Activated naive CD4-positive, alpha-beta T cell (primary cell): ENCODE results near the gene HADHA.

ENCODE experiments used
- DNase-seq, 4 experiments: peaks; one replicate each; lab custom pipeline; 2025; lab: John Stamatoyannopoulos, UW

HADHA gene

DNA sequence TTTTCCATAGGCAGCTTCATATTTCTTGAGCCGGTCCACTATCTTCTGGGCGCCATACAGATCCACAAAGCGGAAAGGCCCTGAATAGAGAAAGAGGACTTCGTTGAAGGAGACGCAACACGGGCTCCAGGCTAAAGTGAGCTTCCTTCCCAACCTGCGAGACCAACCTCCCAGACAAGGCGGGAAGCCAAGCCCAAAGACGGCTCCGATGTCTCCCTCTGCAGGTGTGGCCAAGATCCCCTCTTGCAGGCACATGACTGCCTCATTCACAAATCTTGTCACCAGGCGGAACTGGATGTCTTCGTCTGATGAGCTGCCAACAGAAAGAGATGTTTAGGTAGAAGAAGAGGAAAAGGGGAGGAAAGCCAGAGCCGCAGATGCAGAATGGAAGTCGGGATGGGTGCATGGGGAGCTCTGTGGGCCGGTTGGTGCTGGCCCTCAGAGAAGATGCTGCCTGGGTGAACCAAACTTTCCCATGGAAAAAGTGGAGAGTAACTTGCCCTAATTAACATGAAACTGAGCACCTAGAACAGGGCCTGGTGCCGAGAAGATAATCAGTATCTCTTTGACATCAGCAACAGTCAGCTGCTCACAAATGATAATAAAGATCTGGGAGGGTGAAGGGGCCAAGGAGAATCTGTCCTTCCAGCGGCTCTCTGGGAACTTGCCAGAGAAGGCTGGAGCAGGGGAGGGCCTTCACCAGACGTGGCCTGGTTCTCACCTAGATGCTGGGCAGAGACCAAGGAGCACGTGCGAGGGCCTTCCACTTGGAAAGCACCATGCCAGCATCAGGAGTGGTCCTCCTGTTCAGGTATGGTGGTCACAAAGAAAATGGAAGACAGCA is 52.9 kb downstream of the HADHA start:
- DNase-seq, result no peak

DNA sequence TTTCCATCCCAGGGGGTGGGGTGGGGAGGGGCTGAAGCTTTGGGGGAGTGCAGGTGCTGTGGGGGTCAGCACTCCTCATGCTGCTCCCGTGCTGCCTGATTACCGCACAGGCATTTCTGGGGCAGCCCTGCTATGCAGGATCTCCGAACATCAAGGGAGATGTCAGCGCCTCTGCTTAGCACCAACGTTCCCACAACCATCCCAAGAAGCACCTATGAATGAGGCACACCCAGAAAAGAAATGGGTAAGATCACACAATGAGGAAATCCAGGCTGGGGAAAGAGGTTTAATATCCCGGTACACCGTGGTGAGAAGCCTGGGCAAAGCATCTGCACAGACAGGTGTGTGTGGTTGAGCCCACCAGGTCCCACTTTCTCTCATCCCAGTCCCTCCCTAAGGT is 54.1 kb downstream of the HADHA start:
- no peak for DNase-seq

DNA sequence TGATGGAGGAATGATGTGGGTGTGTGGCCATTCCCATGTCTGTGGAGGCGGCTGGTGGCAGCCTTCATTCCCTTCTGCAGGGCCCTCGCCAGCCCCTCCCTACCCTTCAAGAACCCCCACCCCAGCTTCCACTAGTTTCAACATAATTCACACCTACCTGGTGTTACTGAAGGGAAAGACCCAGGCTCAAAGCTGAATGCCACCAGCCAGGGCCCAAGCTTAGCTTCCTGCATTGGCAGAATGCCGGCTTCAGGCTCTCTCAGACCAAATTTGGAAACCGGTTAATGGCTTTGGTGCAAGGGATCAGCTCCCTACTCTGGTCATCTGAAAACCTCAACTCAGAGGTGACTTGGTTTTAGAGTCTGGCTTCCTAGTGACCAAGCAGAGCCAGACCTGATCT is 54.7 kb downstream of the HADHA start:
- no peak for DNase-seq

DNA sequence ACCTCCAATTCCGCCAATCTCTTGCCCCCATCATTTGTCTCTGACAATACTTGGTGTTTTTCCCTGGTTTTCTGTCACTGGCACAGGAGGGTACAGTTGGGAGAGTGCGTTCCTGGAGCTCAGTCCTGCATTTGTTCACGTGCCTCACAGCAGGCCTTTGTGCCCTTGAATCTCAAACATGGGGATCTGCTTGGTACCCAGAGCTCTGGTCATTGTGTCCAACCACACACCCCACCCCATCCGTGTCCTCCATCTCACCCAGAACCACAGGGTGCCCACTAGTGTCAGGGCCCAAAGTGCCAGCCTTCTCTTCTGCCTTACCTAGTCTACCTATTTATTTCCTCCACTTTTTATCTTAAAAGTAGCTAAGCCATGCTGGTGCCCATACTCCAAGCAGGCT is 55.3 kb downstream of the HADHA start:
- no peak for DNase-seq

DNA sequence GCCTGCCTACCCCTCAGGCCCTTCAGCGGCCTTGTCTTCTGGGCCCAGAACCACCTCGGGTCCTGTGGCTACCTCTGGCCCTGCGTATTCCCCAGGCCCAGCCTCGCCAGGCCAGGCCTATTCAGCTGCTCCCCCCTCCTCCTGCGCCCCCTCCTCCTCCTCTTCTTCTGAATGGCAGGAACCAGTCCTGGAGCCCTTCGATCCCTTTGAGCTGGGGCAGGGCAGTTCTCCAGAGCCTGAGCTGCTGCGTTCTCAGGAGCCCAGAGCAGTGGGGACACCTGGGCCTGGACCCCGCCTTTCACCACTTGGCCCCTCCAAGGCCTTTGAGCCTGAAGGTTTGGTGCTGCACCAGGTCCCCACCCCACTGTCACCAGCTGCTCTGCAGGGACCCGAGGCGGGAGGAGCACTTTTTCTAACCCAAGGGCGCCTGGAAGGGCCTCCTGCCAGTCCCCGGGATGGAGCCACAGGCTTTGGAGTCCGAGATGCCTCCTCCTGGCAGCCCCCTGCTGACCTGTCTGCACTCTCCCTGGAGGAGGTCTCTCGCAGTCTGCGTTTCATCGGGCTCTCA is 56.8 kb downstream of the HADHA start:
- no peak for DNase-seq

DNA sequence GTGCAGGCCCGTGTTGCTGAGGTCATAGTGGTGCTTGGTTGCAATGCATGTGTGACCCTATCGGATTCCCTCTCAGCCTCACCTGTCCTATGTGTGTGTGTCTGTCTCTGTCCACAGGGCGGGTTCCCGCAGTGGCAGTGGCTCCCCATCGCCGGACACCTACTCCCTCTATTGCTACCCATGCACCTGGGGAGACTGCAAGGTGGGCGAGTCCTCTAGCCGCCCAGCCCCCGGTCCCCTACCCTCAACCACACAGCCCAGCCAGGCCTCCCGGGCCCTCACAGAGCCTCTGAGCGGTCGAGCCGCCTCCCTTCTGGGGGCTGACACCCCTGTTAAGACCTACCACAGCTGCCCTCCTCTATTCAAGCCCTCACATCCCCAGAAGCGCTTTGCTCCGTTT is 57.3 kb downstream of the HADHA start:
- no peak for DNase-seq

DNA sequence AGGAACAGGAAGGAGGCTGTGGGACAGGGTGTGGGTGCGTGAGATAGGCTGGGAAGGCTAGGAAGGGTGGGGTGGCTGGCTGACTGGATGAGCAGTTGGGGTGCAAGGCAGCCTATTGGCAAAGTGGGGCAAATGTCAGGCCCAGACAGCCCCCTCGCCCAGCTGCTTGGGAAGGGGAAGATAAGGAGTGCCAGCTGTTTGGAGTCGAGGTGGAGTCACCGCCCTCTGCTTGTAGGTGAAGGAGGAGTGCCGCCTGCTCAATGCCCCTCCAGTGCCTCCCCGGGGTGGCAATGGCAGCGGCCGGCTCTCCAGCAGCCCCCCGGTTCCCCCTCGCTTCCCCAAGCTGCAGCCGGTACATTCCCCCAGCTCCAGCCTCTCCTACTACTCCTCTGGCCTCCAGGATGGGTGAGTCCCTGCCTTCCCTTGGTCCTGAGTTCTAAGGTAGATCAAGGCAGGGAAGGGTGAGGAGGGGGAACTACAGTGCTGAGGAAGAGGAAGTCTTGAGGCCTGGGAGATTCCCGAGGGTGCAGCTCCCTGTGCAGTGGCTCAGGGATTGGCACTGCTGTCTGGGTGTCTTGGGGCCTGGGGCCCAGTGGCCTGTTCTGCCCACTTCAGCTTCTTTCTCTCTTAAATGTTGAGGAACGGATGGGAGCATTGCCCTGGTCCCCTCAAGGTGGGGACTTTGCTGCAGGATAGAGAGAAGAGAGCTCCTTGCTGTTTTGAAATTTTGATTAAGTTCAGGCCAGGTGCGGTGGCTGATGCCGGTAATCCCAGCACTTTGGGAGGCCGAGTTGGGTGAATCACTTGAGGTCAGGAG is 58.3 kb downstream of the HADHA start:
- DNase-seq, result no peak

DNA sequence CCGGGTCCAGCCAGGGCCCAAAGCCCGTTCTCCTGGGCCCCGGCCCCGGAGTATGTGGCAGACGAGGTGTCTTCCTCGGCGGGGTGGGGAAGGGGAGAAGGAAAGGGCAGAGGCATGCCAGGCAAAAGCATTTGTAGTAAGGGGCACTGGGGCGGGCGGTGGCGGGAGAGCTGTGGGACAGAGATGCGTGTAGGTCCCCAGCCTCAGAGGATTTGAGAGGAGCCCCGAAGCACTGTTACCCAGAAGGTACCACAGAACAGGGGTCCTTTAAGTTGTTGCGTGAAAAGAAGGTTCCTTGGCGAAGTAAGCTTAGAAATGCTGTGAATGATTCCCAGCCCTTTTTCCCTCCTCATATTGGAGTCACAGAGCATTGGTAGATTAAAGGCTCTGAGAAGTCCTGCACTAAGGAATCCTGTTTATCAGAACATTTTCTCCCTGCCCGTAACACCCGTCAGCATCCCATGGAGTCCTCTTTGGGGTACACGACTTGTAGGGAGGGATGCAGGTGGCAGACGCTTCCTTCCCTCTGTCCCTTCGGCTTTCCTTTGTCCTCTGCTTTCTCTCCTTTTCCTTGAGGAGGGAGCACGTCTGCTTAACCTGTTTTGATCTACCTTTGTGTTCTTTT is 59.0 kb downstream of the HADHA start:
- no peak for DNase-seq

DNA sequence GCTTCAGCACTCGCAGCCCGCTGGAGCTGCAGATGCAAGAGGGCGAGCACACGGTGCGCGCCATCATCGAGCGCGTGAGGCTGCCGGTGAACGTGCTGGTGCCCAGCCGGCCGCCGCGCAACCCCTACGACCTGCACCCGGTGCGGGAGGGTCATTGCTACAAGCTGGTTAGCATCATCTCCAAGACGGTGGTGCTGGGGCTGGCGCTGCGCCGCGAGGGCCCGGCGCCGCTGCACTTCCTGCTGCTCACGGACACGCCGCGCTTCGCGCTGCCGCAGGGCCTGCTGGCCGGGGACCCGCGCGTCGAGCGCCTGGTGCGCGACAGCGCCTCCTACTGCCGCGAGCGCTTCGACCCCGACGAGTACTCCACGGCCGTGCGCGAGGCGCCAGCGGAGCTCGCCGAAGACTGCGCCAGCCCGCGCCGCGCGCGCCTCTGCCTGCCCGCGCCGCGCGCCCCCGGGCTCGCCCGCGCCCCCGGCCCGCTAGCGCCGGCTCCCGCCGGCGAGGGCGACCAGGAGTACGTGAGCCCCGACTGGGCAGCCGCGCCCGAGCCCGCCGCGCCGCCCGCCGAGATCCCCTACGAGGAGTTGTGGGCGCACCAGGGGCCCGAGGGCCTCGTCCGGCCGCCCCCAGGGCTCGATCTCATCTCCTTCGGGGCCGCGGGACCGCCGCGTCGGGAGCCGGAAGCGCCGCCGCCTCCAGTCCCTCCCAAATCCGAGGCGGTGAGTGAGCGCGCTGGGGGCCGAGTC is 59.7 kb downstream of the HADHA start:
- peak; percentile 51 to 88 (median 71) for DNase-seq

DNA sequence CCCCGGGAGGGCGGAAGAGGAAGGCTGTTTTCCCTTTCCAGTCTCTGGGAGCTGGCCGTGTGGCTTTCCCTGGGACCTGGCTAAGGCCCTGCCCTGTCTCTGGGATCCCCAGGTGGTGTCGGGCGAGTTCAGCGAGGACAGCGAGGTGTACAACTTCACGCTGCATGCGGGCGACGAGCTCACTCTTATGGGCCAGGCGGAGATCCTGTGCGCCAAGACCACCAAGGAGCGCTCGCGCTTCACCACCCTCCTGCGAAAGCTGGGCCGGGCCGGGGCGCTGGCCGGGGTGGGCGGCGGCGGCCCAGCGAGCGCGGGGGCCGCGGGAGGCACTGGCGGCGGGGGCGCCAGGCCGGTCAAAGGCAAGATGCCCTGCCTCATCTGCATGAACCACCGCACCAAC is 60.3 kb downstream of the HADHA start:
- DNase-seq, result no peak

DNA sequence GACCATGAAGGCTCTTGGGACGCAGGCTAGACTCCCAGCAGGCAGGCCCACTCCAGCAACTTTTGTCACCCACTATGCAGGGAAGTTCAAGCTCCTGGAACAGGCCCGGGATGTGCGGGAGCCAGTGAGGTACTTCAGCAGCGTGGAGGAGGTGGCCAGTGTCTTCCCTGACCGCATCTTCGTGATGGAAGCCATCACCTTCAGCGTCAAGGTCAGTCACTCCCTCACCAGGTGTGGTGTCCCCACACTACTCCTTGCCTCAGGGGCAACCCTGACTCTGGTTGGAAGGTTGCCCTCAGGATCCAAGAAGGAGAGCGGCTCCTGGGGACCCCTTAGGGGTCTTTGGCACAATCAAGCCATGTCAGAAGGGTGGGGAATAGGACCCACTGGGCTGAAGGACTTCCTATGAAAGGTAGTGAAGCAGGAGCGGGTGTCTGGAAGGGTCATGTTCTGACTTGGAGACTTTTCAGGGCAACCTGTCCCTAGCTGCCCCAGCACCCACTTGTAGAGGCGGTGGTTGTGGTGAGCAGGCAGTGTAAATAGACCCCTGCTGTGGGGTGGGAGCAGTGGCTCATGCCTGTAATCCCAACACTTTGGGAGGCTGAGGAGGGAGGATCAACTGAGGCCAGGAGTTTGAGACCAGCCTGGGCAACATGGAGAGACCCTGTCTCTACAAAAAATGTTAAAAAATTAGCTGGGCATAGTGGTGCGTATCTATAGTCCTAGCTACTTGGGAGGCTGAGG is 61.4 kb downstream of the HADHA start:
- DNase-seq, result no peak

DNA sequence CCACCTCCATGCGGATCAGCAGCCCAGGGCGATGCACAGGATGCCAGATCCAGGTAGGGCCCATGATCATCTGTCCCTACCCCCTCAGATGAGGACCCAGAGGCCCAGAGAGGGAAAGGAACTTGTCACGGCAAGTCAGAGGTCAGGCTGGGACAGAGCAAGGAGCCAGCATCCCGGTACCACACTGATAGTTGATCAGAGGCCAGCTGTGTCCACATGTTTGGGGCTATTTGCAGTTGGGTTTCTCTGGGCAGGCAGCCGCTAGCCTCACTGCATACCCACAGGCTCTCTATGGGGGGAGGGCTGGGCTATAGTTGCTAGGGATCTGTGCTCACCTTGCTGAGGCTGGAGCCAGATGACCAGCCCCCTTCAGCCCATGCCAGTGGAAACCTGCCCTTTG is 62.0 kb downstream of the HADHA start:
- DNase-seq, result no peak

DNA sequence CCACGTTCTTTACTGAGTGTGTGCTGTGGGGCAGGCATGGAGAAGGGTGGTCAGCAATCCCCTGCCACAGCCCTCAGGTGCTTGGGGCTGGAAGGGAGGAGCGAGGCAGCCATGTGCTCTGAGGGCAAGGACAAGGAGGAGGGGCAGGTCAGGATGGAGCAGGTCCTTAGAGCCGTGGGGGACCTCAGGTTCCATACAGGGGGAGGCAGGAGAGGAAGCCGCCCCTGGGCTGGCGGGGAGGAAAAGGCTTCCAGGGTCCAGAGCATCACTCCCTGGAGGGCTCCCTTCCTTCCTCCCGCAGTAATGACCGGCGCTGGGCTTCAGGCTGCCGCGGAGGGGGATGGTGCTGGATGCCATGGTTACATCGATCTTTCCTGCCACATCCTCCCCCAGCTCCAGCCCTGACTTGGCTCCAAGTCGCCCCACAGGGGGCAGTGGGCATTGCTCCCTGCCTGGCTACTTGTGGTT is 65.0 kb downstream of the HADHA start:
- no peak for DNase-seq

DNA sequence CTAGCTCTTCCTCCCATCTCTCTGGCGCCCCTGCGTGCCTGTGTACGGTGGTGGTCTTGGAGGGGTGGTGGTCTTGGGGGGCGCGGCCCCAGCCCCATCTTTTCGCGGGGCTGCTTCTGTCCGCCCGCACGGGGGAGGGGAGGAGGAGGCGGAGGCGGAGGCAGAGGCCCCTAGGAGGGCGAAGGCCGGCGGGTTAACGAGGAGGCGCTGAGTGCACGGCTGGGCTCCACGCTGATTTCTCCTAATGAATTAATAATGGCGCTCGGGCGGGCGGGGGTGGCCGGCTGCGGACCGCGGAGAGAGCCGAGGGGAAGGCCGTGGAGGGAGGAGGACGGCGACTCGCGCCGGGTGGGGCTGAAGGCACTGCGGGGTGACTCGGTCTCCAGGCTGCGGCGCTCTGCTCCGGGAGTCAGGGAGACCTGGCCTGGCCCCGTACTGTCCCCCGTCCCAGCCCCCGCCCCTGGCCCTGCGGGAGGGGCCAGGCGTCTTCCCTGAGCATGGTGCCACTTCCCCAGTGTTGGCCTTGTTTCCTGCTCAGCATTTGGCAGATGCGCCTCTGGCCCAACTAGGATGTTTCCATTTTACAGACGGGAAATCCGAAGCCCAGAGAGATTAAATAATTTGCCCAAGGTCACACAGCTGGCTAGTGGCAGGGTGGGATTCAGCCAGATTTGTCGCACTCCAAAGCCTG is 65.5 kb downstream of the HADHA start:
- DNase-seq, result no peak

DNA sequence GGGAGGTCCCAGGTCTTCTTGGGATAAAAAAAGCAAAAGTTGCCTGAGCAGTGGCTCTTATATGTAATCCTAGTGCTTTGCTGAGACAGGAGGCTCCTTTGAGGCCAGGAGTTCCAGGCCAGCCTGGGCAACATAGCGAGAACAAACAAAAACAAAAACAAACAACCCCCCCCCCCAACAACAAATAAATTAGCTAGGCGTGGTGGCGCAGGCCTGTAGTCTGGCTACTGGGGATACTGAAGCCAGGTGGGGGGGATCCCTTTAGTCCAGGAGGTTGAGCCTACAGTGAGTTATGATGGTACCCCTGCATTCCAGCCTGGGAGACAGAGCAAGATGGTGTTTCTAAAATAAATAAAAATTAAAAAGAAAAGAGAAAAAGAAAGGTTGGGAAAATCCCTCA is 66.2 kb downstream of the HADHA start:
- no peak for DNase-seq

DNA sequence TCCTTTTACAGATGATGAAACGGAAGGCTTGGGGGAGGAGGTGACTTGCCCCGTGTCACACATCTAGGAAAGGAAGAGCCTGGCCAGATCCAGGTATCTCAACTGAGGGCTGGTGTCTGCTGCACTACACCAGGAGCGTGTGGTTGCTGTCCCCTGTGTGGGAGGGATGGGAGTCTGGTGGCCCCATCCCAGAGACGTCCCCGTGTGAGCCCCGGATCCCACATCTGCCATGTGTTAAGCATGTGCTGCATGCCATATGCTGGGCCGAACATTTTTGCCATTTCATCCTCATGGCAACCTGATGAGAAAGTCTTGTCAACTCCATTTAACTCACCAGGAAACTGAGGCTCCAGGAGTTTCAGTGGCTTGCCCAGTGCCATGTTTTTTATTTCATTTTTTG is 67.3 kb downstream of the HADHA start:
- no peak for DNase-seq

DNA sequence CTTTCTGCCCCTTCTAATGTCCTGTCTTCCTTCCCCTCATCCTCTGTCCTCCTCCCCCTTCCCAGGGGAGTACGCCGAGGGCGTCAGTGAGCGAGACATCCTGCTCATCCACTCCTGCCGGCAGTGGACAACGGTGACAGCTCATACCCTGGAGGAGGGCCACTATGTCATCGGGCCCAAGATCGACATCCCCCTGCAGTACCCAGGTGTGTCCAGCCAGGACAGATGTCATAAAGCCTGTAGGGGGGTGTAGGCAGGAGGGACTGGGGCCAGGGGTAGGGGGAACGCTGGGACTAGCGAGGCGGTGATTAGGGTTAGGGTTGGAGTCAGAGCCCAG is 68.2 kb downstream of the HADHA start:
- no peak for DNase-seq

DNA sequence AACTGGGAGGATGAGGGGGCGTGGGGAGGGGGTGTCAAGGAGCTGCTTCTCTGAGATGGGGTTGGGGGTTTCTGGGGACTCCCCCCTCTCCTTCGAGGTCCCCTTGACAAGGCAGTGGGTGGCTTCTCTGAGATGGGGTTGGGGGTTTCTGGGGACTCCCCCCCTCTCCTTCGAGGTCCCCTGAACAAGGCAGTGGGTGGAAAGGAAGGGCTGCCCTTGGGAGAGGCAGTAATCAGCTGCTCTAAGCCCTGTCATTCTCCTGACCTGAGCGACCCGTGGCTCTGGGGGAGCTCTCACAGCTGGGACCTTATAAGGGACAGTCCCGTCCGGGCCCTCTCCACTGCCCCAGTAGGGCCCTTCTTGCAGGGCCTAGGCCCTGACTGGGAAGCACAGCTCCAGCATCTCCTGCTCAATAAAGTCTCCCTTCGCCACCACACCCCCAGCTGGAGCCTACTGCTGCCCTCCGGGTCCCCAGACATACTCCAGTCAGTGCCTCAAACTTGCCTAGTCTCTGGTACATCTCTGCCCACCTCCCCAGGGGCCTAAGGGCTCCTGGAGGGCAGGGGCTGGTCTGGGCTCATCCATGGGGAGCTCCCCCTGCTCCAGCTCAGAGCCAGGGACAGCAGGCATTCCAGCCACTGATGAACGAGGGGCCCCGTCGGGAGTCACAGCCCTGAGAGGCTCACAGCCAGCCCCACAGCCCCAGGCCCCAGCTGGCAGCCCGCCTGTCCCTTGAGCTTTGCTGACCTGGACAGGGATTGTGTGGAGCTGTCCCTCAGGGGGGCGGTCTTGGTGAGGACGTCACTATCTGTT is 68.8 kb downstream of the HADHA start:
- no peak for DNase-seq

DNA sequence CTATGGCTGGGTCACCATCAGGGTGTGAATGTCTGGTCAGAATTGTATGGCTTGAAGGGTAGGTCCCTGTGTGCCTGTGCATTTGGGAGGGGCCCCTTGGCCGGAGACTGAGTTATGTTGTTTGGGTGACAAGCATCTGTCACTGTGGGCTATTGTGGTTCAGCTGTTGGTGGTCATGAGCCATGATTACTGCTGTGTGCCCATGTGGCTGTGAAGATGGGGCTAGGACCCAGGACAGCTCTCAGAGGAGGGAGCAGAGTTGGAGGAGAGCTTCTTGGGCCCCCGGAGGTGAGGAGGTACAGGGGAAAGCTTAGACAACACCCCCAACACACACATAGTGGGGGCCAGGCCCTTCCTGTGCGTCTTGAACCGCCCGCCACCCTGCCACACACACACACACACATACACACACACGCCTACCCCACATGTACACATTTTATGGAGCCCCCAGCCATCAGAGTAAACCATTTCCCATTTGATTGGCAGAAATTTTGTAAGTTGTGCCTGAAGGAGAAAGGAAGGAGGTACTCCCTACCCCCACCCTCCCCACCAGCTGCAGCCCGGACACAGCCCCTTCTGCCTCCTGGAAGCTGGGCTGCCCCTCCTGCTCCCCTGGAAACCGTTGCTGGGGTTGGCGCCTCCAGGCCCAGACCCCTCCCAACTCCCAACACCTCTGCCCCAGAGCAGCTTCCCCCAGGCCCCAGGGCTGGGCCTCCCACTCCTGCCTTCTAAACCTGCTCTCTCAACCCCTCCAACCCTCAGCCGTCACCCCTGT is 69.6 kb downstream of the HADHA start:
- DNase-seq, result no peak
